ENCODE data around the gene GRPEL1.

GRPEL1 gene

DNA sequence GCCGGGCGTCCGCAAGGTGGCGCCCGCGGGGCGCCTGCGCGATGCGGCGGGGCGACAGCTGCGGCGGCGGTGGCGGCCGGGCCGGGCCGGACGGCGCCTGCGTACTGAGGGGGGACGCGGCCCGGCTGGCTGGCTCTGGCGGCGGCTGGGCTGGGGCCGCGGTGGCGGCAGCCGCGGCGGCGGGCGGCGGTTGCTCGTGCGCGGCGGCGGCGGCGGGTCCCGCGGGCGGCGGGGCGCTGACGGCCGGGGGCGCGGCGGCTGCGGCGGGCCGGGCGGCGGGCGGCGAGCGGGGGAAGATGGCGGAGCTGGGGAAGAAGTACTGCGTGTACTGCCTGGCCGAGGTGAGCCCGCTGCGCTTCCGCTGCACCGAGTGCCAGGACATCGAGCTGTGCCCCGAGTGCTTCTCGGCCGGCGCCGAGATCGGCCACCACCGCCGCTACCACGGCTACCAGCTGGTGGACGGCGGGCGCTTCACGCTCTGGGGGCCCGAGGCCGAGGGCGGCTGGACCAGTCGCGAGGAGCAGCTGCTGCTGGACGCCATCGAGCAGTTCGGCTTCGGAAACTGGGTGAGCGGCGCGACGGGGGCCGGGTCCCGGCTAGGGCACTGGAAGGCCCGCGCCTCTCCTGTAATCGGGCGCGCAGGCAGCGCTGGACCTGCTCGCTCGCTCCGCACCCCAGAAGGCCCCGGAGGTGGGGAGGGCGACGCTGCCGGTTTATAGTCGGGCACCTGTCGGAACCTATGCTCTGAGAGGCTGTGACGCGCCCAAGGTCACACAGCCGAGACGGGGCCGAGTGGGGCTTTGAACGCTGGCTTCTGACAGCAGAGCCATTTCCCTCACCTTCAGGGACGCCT, 24.4 kb downstream of the GRPEL1 start, which contains the start of gene TADA2B:
TADA2B (plus strand) TSS at position 89 of the 853 bp plus-strand sequence; CDS start at position 297, 208 bp downstream.
- no peak for DNase-seq

GRCh38 chr4:7042503-7043283, 25.2 kb downstream of the GRPEL1 start:
- DNase-seq: peak; percentile 65

GRCh38 chr4:7041801-7042502, 25.9 kb downstream of the GRPEL1 start:
- DNase-seq: peak; percentile 40

GRCh38 chr4:7041246-7041645, 26.6 kb downstream of the GRPEL1 start:
- no peak for DNase-seq

GRCh38 chr4:7040765-7041164, 27.1 kb downstream of the GRPEL1 start:
- DNase-seq: no peak

DNA sequence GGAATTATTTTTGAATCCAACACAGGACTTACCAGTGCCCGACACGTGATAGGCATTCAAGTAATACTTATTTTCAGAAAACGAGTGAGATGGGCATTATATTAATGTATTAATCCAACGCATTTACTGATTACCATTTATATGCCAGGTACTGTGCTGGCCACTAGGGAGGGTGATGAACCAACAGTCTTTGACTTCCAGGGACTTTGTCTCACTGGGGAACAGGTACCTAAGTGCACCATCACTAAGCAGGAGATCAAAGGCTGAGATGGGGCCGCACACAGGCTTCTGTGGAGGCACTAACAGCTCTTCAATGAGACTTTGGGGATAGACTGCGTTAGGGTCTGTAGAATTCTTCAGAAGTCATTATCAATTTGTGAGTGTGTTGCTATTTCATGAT, 30.4 kb downstream of the GRPEL1 start:
- DNase-seq: no peak

DNA sequence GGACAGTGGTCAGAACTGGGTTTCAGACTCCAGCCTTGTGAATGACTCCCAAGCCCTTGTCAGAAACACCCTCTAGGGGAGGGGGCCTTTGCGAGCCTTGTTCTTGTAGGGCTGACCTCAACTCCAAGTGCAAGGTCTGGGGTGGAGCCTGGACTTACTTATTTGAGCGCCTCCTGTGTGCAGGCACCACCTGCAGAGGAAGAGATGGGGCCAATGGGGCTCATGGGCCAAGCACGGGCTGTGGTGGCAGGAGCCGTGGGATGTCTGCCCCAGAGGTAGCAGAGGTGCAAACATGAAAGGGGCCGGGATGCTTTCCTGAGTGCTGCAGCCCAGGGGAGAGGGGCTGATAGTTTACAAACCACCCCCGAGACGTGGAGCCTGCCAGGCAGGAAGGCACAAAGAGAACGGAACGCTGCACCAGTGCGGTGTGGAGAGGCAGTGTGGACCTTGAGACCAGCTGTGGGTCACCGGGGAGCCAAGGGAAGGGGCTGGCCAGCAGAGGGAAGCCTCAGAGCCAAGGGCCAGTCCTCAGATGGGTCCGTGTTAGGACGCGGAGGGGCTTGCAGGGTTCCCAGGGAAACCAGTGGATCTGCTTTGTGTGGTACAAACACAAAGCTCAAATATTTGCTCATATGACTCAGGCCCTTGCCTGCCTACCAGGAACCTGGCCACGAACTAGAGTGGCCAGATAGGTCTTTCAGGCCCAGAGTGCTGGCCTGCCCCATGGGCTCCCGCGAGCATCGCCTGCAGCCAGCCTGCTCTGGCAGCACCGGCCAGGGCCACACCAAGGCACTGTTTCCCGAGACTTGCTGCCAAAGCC, 33.4 kb downstream of the GRPEL1 start:
- DNase-seq: no peak

DNA sequence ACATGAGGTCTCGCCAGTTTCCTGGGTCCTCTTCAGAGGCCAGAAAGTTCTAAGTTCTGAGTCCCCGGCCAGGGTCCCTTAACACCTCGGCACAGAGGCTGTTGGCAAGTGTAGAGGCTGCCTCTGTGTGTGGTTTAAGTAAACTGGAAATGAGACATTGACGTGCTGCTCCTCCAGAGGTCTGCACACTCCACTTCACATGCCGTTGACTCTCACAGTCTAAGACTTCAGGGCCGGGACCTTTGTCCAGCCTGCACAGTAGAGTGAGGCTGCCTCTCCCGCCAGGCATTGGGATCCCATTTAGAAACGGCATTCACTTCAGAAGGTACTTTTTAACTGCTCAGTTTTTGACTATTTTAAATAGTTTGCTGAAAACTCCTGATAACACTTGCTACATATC, 35.3 kb downstream of the GRPEL1 start:
- no peak for DNase-seq

DNA sequence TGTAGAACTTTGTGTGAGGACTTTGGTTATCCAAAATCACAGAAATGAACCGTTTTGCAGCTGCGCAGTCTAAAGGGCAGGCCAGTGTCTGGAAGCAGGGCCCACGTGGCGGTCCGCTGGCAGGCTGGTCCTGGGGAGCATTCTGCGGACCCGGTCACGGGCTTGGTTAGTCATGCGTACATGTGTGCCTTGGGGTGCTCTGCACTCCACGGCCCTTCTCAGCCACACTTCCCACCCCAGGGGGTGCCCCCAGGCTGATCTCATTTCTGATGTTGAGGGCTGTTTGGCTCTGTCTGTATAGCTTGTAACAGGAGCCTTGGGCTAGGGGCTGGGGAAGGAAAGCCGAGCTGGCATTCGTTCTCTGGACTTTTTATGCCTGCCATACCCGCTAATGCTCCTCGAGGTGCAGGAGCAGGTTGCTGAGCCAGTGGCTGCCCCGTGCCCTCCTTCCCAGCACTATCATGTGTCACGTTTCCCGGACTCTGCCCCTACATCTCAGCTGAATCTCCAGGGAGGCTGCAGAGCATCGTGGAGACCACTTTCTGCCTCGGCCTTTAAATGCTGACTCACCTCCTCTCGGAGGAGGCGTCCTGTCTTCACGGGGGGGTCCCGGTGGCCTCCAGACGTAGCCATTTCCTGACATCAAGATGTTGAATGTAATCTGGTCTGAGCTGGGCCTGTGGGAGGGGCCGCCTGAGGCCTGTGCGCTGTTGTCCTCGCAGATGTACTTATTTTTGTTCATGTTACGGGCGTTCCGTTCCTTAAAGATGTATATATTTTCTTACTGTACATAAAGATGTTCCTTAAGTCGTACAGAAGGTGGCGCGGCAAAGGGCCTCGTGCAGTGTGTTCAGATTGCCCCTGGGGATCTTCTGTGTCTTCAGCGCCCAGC, 36.1 kb downstream of the GRPEL1 start:
- DNase-seq: no peak

- DNase-seq: no peak
Observed at GRCh38 chr4:7030856-7031255, 37.0 kb downstream of the GRPEL1 start.

DNA sequence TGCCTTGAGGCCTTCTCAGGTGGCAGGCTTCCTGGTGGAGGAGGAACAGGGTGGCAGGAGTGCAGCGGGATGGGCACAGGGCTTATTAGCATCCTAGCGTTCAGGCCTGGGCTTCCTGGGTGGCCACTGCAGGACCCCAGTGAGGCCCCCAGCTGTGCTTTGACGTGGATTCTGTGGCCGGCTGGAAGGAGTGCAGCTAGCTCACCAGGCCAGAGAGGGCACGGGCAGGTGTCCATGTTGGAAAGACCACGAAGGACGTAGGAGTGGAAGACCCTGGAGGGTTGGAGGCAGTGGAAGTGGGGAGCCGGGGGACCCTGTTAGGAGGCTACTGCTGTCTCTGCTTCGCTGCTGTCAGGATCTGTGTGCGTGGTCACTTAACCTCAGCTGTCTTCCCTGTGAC, 37.9 kb downstream of the GRPEL1 start:
- no peak for DNase-seq

GRCh38 chr4:7029212-7029611, 38.7 kb downstream of the GRPEL1 start:
- no peak for DNase-seq

DNA sequence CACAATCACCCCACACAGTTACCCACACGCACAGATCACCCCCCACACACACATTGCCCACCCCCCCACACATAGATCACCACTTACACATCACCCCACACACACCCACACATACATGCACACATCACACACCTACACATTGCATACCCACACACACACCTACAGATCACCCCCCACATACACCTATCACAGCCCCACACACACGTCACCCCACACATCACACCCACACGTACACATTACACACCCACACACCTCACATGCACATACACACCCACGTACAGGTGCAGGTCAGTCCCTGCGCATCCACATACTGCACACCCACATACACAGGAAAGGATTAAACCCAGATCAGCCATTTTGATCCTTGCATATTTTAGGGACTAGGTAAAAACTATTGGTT, 40.0 kb downstream of the GRPEL1 start:
- DNase-seq: no peak

DNA sequence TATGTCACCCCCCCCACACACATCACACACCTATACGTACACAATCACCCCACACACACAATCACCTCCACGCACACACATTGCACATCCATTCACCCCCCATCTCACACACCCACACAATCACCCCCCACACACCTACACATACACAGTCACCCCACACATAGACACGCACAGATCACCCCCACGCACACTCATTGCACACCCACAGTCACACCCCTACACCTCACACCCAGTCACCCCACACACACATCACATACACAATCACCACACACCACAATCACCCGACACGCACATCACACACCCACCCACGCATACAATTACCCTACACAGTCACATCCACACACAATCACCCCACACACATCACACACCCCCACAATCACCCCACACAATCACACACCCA, 40.6 kb downstream of the GRPEL1 start:
- no peak for DNase-seq

DNA sequence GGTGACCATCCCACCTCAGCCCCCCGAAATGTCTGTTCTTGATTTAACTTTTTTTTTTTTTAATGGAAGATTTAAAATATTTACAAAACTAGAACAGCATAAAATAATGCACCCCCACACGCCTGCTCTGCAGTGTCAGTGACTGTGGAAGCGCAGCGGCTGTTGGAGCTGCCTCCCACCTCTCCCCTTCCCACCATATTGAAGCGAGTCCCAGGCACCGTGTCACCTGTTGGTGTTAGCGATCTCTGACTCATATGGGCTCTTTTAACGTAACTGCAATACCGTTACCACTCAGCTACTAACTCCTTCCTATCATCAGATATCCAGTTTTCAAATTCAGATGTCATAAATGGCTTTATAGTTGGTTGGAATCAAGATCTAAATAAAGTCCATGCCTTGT, 41.8 kb downstream of the GRPEL1 start:
- no peak for DNase-seq

DNA sequence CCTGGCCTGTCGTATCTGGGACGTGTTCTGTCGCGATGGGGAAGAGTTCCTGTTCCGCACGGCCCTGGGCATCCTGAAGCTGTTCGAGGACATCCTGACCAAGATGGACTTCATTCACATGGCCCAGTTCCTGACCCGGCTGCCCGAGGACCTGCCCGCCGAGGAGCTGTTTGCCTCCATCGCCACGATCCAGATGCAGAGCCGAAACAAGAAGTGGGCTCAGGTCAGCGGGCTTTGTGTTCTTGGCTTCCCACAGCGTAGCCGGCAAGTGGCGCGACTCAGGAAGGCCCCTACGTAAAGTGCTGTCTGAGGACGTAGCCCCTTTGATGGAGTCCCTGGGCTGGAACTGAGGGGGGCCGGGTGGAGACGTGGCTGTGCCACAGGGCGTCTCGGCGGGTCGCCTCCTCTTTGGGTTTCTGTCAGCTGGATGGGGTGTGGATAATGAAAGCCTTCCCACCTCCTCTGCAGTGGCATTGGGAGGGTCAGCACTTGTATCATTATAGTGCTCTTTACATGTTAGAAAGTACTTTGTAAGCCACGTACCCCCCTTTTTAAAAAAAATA, 42.7 kb downstream of the GRPEL1 start:
- DNase-seq: no peak

- DNase-seq: no peak
Observed at GRCh38 chr4:7024336-7024890, 43.5 kb downstream of the GRPEL1 start.

GRCh38 chr4:7023901-7024300, 44.0 kb downstream of the GRPEL1 start:
- no peak for DNase-seq

- no peak for DNase-seq
Observed at GRCh38 chr4:7023486-7023885, 44.4 kb downstream of the GRPEL1 start.

DNA sequence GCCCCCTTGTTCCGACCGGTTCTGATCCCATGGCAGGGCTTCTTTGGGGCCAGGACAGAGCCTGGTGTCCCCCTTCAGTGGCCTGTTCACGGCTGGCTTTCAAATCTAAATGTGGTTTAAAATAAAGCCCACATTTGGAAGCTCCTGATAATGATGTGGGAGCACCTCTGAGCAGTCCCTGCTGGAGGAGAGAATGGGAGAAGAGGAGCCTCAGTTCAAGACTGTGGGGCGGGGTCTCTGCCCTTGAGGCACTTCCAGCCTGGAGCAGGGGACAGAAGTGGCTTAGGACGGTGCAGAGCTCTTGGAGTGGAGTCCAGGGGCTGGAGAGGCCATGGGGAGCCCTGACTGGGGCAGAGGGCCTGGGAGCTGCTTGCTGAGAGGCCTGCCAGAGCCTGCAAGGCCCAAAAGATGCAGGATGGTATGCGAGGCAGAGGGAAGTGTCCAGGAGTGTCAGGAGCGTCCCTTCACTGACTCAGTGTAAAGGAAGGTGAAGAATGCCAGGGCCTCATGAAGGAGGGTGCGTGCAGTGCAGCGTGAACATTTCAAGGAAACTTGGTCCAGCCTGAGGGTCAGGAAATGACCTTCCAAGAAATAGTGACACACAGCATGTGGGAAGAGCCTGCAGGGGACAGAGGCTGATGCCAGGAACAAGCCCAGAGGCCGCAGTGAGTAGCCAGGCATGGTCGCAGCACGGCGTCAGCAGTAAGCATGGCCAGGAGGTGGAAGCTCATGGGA, 45.8 kb downstream of the GRPEL1 start:
- DNase-seq: no peak

Measured in DMS79 (cell line).